ENCODE results near the gene XRCC3.

- no peak for TF ChIP-seq CTCF (conservative IDR thresholded peaks at IDR 0.05)
- no peak for TF ChIP-seq ZFX (IDR thresholded peaks at IDR 0.05)
Observed at GRCh38 chr14:103739466-103739792, 24.2 kb upstream of the XRCC3 start.
